ENCODE data around the gene FAM219B.

The FAM219B gene

DNA sequence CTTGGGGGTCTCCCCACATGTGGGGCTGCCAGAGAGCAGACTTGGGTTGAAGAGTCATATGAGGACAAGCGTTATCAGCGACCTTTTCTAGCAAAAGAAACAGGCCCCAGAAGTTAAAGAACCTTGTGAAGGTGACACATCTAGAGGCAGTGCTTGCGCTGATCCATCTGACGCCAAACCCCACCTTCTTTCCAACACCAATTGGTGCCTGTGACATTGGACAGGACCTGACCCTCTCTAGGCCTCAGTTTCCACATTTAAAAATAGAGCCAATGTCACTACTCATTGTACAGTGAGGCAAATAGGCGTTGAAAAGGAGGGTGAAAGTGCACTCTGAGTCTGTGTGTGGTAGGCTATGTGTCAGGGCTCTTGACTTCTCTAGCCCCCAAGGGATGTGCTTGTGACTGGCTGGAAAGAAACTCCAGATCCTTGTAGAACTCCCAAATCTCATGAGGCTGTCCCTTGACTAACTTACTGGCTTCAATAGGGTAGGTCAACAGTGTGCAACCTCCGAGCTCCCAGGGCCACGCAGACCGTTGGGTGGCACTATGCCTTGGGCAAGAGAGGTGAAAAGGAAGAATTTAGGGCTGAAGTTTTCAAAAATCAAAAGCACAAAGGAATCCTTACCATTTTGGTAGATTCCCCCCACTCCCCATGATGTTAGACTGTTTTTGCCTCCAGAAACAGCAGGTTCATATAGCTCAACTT lies 666 bp upstream of the FAM219B start:
- no peaks in the 10 kb centered on the region for H3K4me1 ChIP-seq
- peak overlapping the region; percentile 94 for H3K4me3 ChIP-seq (ENCODE audit: low read depth, low read length)
- H3K27me3 ChIP-seq, result no peaks in the 10 kb centered on the region
- TF ChIP-seq, protein P1, sequence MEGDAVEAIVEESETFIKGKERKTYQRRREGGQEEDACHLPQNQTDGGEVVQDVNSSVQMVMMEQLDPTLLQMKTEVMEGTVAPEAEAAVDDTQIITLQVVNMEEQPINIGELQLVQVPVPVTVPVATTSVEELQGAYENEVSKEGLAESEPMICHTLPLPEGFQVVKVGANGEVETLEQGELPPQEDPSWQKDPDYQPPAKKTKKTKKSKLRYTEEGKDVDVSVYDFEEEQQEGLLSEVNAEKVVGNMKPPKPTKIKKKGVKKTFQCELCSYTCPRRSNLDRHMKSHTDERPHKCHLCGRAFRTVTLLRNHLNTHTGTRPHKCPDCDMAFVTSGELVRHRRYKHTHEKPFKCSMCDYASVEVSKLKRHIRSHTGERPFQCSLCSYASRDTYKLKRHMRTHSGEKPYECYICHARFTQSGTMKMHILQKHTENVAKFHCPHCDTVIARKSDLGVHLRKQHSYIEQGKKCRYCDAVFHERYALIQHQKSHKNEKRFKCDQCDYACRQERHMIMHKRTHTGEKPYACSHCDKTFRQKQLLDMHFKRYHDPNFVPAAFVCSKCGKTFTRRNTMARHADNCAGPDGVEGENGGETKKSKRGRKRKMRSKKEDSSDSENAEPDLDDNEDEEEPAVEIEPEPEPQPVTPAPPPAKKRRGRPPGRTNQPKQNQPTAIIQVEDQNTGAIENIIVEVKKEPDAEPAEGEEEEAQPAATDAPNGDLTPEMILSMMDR (IDR thresholded peaks at IDR 0.05; ENCODE audit: low read depth, low read length), result no peak
- no peaks in the 10 kb centered on the region for H3K9me3 ChIP-seq
- no peak for DNase-seq
- H3K36me3 ChIP-seq, result peaks cover 33% of the 10 kb centered on the region

DNA sequence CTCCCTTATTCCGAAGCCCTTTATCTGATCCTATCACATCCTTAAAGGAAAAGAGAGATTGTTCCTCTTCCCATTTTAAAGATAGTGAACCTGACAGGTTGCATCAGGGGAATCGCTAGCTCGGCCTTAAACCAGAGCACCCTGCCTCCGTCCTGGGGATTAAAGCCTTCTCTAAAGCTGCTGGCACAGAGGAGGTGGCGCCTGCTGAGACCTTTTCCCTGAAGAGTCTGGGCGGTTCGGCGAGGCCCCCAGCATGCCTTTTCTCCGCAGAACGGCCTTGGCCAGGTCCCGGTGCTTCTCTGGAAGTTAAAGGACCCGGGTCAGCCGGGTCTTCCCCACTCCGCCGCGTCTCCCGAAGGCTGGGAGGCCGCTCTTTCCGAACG lies 593 bp downstream of the FAM219B start:
- Histone ChIP-seq H3K27me3 (no peaks in the 10 kb centered on the region), H3K36me3 (peaks cover 34% of the 10 kb centered on the region), H3K4me1 (no peaks in the 10 kb centered on the region), H3K9me3 (no peaks in the 10 kb centered on the region), H3K4me3 (ENCODE audit: low read depth, low read length) (peak overlapping the region; percentile 94)
- no peak for DNase-seq
- TF ChIP-seq, protein P1 (IDR thresholded peaks at IDR 0.05; ENCODE audit: low read depth, low read length), result no peak

DNA sequence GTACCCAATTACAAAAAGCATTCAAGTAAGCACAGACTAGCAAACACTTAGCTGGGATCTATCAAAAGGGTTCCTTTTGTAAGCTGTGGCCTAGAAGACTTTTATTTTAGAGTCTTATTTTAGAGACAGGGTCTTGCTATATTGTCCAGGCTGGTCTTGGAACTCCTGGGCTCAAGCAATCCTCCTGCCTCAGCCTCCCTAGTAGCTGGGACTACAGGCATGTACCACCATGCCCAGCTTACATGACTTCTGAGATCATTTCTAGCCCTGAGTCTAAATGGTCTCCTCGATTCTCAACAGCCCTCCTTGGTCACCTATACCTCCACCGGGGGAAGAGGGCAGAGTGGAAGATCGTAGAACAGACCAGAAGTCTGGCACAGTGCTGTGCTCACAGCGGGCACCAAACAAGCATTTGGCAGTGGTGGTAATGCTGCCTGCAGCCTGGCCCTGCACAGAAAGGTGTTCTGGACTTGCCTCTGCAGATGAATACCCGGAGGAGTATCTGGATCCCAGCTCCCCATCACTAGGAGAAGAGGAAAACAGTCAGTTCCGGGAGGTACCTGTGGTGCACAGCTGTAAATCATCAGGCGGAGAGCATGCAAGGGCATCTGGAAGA lies 2.4 kb downstream of the FAM219B start:
- H3K9me3 ChIP-seq, result no peaks in the 10 kb centered on the region
- H3K4me1 ChIP-seq, result no peaks in the 10 kb centered on the region
- TF ChIP-seq, protein P1 (IDR thresholded peaks at IDR 0.05; ENCODE audit: low read depth, low read length), result no peak
- no peak for DNase-seq
- no peak overlapping the region for H3K4me3 ChIP-seq (ENCODE audit: low read depth, low read length)
- H3K36me3 ChIP-seq, result peaks cover 48% of the 10 kb centered on the region
- no peaks in the 10 kb centered on the region for H3K27me3 ChIP-seq

DNA sequence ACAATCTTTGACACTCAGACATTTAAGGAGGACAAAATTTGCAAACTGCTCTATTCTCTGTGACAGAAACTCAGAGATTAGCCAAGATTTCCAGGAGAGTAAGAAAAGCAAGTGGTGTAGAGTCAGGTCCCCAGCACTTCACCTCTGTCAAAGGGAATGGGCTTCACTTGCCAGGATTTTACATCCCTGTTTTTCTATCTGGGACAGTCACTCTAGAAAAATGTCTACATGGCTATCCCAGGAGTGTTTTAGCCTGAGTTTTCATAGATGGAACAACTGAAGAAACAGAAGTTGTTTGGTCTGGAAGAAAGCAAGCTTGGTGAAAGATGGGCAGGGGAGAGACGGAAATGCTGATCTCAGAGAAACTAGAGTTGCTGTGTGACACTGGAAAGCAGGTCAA lies 3.0 kb downstream of the FAM219B start:
- H3K27me3 ChIP-seq, result no peaks in the 10 kb centered on the region
- DNase-seq, result no peak
- H3K36me3 ChIP-seq, result peaks cover 53% of the 10 kb centered on the region
- no peak overlapping the region for H3K4me3 ChIP-seq (ENCODE audit: low read depth, low read length)
- no peaks in the 10 kb centered on the region for H3K9me3 ChIP-seq
- no peaks in the 10 kb centered on the region for H3K4me1 ChIP-seq
- TF ChIP-seq, protein P1 (IDR thresholded peaks at IDR 0.05; ENCODE audit: low read depth, low read length), result no peak

DNA sequence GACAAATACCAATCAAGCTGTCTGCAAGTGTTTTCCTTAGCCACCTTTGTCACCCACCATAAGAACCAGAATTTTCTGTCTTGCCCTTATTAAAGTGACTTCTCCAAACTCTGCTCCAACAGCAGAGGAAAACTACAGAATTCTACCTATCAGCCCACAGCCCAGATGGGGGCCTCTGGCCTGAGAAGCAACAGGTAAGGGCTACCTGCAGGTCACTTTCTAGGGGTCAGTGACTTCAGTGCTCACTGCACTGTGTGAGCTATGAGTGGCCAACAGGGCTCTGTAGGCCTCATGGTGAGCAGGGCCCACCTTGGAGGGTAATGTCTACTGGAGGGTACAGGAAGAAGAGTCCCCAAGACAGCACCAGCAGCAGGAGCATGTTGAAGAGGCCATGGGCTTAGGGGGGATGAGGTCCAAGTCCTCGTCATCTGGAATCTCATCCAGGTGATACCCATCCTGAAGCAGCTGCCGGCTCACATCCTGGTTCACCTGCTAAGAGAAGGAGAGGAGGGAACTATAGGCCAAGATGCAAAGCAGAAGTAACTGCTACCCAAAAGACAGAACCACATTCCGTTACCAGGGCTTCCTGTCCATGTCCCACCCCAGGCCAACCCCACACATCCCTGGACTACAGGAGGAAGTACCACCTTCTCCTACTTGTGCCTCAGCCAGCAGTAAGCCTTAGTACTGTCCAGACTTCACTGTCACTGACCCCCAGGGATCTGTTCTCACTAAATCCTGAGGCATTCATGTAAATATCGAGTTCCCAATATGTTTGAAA lies 4.2 kb downstream of the FAM219B start:
- Histone ChIP-seq H3K27me3 (no peaks in the 10 kb centered on the region), H3K4me3 (ENCODE audit: low read depth, low read length) (no peak overlapping the region), H3K9me3 (no peaks in the 10 kb centered on the region), H3K4me1 (no peaks in the 10 kb centered on the region), H3K36me3 (peaks cover 53% of the 10 kb centered on the region)
- TF ChIP-seq, protein P1 (IDR thresholded peaks at IDR 0.05; ENCODE audit: low read depth, low read length), result no peak
- no peak for DNase-seq
